HEK293 (cell line): ENCODE results near the gene FAM120A.

ENCODE experiments used
- CTCF ChIA-PET: fragments of 350-600 bp; formaldehyde crosslinking; extraction: SDS; loops from one replicate; lab custom pipeline; 2021; ENCODE audit warnings: antibody characterized with exemption; lab: Yijun Ruan, JAX
- POLR2A ChIA-PET: fragments of 300-600 bp; formaldehyde crosslinking; extraction: SDS; loops from one replicate; lab custom pipeline; 2020; ENCODE audit warnings: antibody characterized with exemption, inconsistent platforms; lab: Yijun Ruan, JAX
- H3K27ac ChIP-seq: fragments of 200-500 bp; sonication (Bioruptor generic); 2 replicates; pipeline ENCODE4 v1.5.1; 2014; ENCODE audit warnings: low read depth, low read length, control low read depth, inconsistent platforms; ENCODE audit errors: extremely low read depth
- H3K36me3 ChIP-seq, 2 experiments: fragments of 200-500 bp in 1 of 2; sonication (Bioruptor generic) in 1 of 2; 1 replicate in 1 of 2; 2 replicates in 1 of 2; pipeline ENCODE4 v1.5.1; 2014 to 2017; ENCODE audit warnings: inconsistent platforms in 2 of 2, low read length in 2 of 2; ENCODE audit not compliant: control insufficient read depth in 2 of 2, insufficient read depth in 1 of 2
- H3K4me1 ChIP-seq: fragments of 200-500 bp; sonication (Bioruptor generic); 2 replicates; pipeline ENCODE4 v1.5.1; 2014; ENCODE audit warnings: mild to moderate bottlenecking, low read length, inconsistent platforms; ENCODE audit not compliant: control insufficient read depth, insufficient read depth
- H3K4me3 ChIP-seq: 2 replicates; pipeline ENCODE4 v1.5.1; 2011; ENCODE audit warnings: low read depth, mild to moderate bottlenecking, control low read depth, low read length, moderate library complexity
- H3K9me3 ChIP-seq: fragments of 200-500 bp; sonication (Bioruptor generic); 2 replicates; pipeline ENCODE4 v1.5.1; 2014; ENCODE audit warnings: low read depth, low read length, inconsistent platforms; ENCODE audit not compliant: control insufficient read depth, insufficient read depth
- GLI2 ChIP-seq: fragments of 450-650 bp; formaldehyde crosslinking; IDR thresholded peaks from 2 replicates; pipeline ENCODE4; 2017; ENCODE audit warnings: missing biosample characterization, missing genetic modification characterization, low read depth, borderline replicate concordance
- SP2 ChIP-seq: fragments of 450-650 bp; formaldehyde crosslinking; IDR thresholded peaks from 2 replicates; pipeline ENCODE4 v1.5.1; 2016; ENCODE audit warnings: missing biosample characterization, missing genetic modification characterization
- TRIM28 ChIP-seq: IDR thresholded peaks from 2 replicates; pipeline ENCODE4 v1.6.1; 2011; ENCODE audit warnings: low read length, control low read depth, borderline replicate concordance
- TSHZ1 ChIP-seq: fragments of 450-650 bp; formaldehyde crosslinking; IDR thresholded peaks from 2 replicates; pipeline ENCODE4 v1.5.1; 2016; ENCODE audit warnings: missing biosample characterization, missing genetic modification characterization, borderline replicate concordance
- ZBTB44 ChIP-seq: fragments of 450-650 bp; IDR thresholded peaks from 2 replicates; pipeline ENCODE4 v1.5.1; 2018; ENCODE audit warnings: missing biosample characterization, mild to moderate bottlenecking, missing genetic modification characterization
- ZBTB7A ChIP-seq: fragments of 450-650 bp; formaldehyde crosslinking; IDR thresholded peaks from 2 replicates; pipeline ENCODE4 v1.5.1; 2016; ENCODE audit warnings: low read depth, missing biosample characterization, missing genetic modification characterization
- ZNF114 ChIP-seq: fragments of 450-650 bp; formaldehyde crosslinking; IDR thresholded peaks from 2 replicates; pipeline ENCODE4 v1.5.0; 2017; ENCODE audit warnings: missing biosample characterization, missing genetic modification characterization
- ZNF138 ChIP-seq: fragments of 450-650 bp; formaldehyde crosslinking; IDR thresholded peaks from 2 replicates; pipeline ENCODE4 v1.5.1; 2016; ENCODE audit warnings: missing biosample characterization, missing genetic modification characterization, borderline replicate concordance
- ZNF157 ChIP-seq: fragments of 450-650 bp; formaldehyde crosslinking; IDR thresholded peaks from 2 replicates; pipeline ENCODE4 v1.5.1; 2016; ENCODE audit warnings: missing biosample characterization, missing genetic modification characterization
- ZNF366 ChIP-seq: fragments of 450-650 bp; formaldehyde crosslinking; conservative IDR thresholded peaks from 2 replicates; pipeline ENCODE4 v1.5.1; 2016; ENCODE audit warnings: missing biosample characterization, missing genetic modification characterization
- ZNF433 ChIP-seq: fragments of 450-650 bp; formaldehyde crosslinking; IDR thresholded peaks from 2 replicates; pipeline ENCODE4 v1.5.1; 2016; ENCODE audit warnings: missing biosample characterization, missing genetic modification characterization, low read depth
- ZNF501 ChIP-seq: fragments of 450-650 bp; formaldehyde crosslinking; IDR thresholded peaks from 2 replicates; pipeline ENCODE4 v1.5.1; 2016; ENCODE audit warnings: missing biosample characterization, missing genetic modification characterization
- ZNF558 ChIP-seq: fragments of 450-650 bp; formaldehyde crosslinking; IDR thresholded peaks from 2 replicates; pipeline ENCODE4 v1.5.1; 2016; ENCODE audit warnings: missing biosample characterization, missing genetic modification characterization
- ZNF596 ChIP-seq: fragments of 450-650 bp; IDR thresholded peaks from 2 replicates; pipeline ENCODE4 v1.5.0; 2018; ENCODE audit warnings: missing biosample characterization, mild to moderate bottlenecking, missing genetic modification characterization, moderate library complexity
- ZNF610 ChIP-seq: fragments of 450-650 bp; formaldehyde crosslinking; IDR thresholded peaks from 2 replicates; pipeline ENCODE4 v1.5.1; 2016; ENCODE audit warnings: missing biosample characterization, missing genetic modification characterization, borderline replicate concordance
- ZNF621 ChIP-seq: fragments of 450-650 bp; formaldehyde crosslinking; IDR thresholded peaks from 2 replicates; pipeline ENCODE4 v1.5.1; 2017; ENCODE audit warnings: missing biosample characterization, missing genetic modification characterization
- ZNF747 ChIP-seq: fragments of 450-650 bp; formaldehyde crosslinking; IDR thresholded peaks from 2 replicates; pipeline ENCODE4 v1.5.1; 2016; ENCODE audit warnings: missing biosample characterization, missing genetic modification characterization
- ZNF776 ChIP-seq: fragments of 450-650 bp; formaldehyde crosslinking; IDR thresholded peaks from 2 replicates; pipeline ENCODE4 v1.5.0; 2017; ENCODE audit warnings: missing biosample characterization, missing genetic modification characterization, borderline replicate concordance
- TF ChIP-seq, protein P1 (sequence below): fragments of 450-650 bp; formaldehyde crosslinking; IDR thresholded peaks from 2 replicates; pipeline ENCODE4 v1.5.1; 2017; ENCODE audit warnings: missing biosample characterization, missing genetic modification characterization
- TF ChIP-seq, protein P2 (sequence below): fragments of 450-650 bp; formaldehyde crosslinking; IDR thresholded peaks from 2 replicates; pipeline ENCODE4 v1.5.1; 2016; ENCODE audit warnings: missing biosample characterization, missing genetic modification characterization

FAM120A gene

GRCh38 chr9:93580654-93581380, 129.3 kb downstream of the FAM120A start:
- Histone ChIP-seq H3K36me3 (no peaks in the 10 kb centered on the region), H3K4me3 (no peak overlapping the region), H3K4me1 (no peaks in the 10 kb centered on the region; the same call in 1 of the 2 replicates), H3K9me3 (no peaks in the 10 kb centered on the region), H3K27ac (no peak overlapping the region)
- POLR2A ChIA-PET: no interaction called here
- CTCF ChIA-PET: interaction anchor here (0.6 to 1.4 kb wide), 4 partner anchors 12 to 393 kb away, joined by 3 to 7 read pairs (median 3); no protein-coding TSS in a partner anchor
- no peak for TF ChIP-seq TSHZ1 (tag by site-specific recombination)
- no peak for TF ChIP-seq ZNF621 (tag by site-specific recombination)
- TF ChIP-seq ZNF433 (tag by site-specific recombination): no peak
- TF ChIP-seq ZNF114 (tag by site-specific recombination): no peak
- no peak for TF ChIP-seq ZNF366 (tag by site-specific recombination)
- no peak for TF ChIP-seq ZNF558 (tag by site-specific recombination)
- no peak for TF ChIP-seq ZBTB44 (tag by site-specific recombination)

DNA sequence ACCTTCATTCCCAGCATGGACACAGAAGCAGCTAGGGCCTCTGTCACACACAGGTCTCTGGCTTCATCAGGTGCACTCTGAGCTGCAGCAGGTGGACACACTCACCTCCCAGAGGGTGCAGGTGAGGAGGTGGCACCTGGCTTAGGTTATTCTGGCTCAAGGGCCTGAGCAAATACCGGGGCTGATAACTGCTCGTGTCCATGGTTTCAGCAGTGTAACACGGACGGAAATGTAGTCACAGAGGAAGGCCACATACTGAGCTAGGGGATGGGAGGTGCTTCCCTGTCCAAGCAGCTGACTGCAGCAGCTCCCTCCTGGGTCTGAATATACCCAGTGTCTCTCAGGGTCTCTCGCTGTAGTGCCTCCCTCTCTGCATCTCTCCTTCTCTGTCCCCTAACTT, 130.6 kb downstream of the FAM120A start:
- Histone ChIP-seq H3K4me3 (no peak overlapping the region), H3K36me3 (no peaks in the 10 kb centered on the region), H3K27ac (no peak overlapping the region), H3K9me3 (no peaks in the 10 kb centered on the region), H3K4me1 (no peaks in the 10 kb centered on the region; the same call in 1 of the 2 replicates)
- TF ChIP-seq, protein P1, sequence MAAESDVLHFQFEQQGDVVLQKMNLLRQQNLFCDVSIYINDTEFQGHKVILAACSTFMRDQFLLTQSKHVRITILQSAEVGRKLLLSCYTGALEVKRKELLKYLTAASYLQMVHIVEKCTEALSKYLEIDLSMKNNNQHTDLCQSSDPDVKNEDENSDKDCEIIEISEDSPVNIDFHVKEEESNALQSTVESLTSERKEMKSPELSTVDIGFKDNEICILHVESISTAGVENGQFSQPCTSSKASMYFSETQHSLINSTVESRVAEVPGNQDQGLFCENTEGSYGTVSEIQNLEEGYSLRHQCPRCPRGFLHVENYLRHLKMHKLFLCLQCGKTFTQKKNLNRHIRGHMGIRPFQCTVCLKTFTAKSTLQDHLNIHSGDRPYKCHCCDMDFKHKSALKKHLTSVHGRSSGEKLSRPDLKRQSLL (tag by site-specific recombination): no peak
- TF ChIP-seq ZBTB7A (no peak), SP2 (no peak), ZNF776 (tag by site-specific recombination) (no peak), ZNF747 (tag by site-specific recombination) (no peak), ZNF501 (no peak), ZNF138 (no peak), ZNF596 (tag by site-specific recombination) (no peak), ZNF610 (tag by site-specific recombination) (no peak), ZNF558 (tag by site-specific recombination) (no peak), GLI2 (tag by site-specific recombination) (no peak), TRIM28 (no peak), ZNF157 (tag by site-specific recombination) (no peak)
- TF ChIP-seq, protein P2, sequence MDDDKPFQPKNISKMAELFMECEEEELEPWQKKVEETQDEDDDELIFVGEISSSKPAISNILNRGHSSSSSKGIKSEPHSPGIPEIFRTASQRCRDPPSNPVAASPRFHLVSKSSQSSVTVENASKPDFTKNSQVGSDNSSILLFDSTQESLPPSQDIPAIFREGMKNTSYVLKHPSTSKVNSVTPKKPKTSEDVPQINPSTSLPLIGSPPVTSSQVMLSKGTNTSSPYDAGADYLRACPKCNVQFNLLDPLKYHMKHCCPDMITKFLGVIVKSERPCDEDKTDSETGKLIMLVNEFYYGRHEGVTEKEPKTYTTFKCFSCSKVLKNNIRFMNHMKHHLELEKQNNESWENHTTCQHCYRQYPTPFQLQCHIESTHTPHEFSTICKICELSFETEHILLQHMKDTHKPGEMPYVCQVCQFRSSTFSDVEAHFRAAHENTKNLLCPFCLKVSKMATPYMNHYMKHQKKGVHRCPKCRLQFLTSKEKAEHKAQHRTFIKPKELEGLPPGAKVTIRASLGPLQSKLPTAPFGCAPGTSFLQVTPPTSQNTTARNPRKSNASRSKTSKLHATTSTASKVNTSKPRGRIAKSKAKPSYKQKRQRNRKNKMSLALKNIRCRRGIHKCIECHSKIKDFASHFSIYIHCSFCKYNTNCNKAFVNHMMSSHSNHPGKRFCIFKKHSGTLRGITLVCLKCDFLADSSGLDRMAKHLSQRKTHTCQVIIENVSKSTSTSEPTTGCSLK (tag by site-specific recombination): no peak
- ChIA-PET POLR2A (interaction anchor here (1.8 kb wide), 1 partner anchor 15 kb away, joined by 6 read pairs; no protein-coding TSS in a partner anchor), CTCF (interaction anchor here (0.6 to 2.7 kb wide), 3 partner anchors 11 to 830 kb away, joined by 3 to 12 read pairs (median 7); no protein-coding TSS in a partner anchor)
